SW 1271 (cell line): ENCODE data around the gene DOCK8.

Source experiments
- DNase-seq, 2 experiments: peaks; one replicate each; lab custom pipeline; 2025; lab: John Stamatoyannopoulos, UW

Gene DOCK8

GRCh38 chr9:268616-269015, 54.0 kb downstream of the DOCK8 start:
- DNase-seq: no peak

- DNase-seq: no peak
Observed at GRCh38 chr9:269081-269711, 54.5 kb downstream of the DOCK8 start.

DNA sequence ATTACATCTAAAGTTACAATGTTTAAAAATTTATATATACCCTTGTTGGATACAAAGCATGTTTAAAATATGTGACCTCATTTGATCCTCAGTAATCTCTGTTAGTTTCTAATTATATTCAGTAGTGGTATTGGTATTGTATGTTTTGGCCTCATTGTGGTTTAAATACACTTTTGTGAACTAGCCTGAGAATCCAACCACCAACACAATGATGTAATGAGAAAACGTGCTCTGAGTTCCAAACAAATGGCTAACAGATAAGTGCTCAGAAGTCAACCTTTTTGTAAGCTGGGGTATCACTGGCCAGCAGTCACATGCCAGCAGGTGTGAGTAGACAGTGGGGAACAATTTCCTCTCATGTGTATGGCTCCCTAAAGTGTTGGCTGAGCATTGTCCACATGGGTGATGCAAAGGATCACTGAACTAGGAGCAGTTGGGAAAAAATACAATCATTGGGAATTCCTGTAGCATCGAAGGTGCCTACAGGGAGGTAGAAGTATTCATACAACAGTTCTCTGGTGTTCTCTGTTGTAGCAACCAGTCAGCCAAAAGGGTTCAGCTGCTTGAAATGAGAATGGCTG, 56.1 kb downstream of the DOCK8 start:
- DNase-seq: no peak

- no peak for DNase-seq
Observed at GRCh38 chr9:272251-273213, 57.9 kb downstream of the DOCK8 start.

DNA sequence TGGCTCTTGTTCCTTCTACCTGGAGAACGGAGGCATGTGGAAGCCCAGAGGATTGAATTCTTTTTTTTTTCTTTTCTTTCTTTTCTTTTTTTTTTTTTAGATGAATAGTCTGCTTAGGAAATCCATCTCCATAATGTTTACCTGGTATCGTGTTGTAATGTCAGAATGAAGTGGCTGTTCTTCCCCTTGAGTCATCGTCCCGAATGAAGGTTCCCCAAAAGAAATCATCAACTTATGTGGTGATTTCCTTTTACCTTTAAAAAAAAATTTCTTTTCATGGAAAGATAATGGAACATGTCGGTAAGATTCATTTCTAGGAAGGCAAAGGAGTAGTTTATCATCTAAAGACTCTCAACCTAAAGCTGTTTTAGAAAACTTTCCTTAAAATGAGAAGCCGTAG, 59.7 kb downstream of the DOCK8 start:
- no peak for DNase-seq

- no peak for DNase-seq
Observed at GRCh38 chr9:277601-278295, 63.1 kb downstream of the DOCK8 start.

GRCh38 chr9:278651-279050, 64.0 kb downstream of the DOCK8 start:
- no peak for DNase-seq

GRCh38 chr9:279674-280073, 65.0 kb downstream of the DOCK8 start:
- no peak for DNase-seq

- DNase-seq: no peak
Observed at GRCh38 chr9:281741-282645, 67.3 kb downstream of the DOCK8 start.

GRCh38 chr9:286071-286740, 71.5 kb downstream of the DOCK8 start:
- no peak for DNase-seq

DNA sequence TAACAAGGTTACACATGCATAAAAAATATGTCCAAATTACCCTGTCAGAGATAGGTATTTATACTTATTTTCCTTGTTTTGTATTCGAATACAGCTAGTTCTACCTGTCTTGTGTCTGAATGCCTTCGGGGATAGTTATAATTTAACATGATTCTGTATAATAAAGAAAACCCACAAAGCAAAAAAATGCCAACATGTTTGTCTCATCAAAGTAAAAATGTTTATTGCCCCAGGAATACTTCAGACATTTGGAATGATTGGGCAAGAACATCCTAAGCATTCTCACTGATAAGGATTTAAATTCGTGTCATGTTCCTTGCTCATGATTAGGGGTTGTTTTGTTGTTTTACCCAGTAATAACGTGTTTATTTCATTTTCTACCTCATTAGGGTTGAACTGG, 74.5 kb downstream of the DOCK8 start:
- no peak for DNase-seq

GRCh38 chr9:292915-293314, 78.2 kb downstream of the DOCK8 start:
- no peak for DNase-seq

DNA sequence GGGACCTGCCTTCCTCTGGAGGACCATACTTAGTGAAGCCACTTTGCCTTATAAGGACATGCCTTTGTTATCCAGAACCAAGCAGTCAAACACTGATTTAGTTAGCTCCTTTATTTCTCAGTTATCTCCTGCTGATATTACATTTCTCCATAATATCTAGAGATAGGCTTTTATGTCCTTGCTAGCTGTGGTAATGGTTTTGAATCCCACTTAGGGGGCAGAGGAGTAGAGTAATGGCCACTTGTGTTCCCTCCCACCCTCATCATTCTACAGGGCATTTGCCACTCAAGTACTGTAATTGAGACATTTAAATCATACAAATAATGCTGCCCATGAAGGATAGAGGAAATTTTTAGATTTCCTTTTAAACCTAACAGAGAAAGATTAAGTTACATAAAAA, 80.9 kb downstream of the DOCK8 start:
- DNase-seq: no peak

GRCh38 chr9:296411-296810, 81.7 kb downstream of the DOCK8 start:
- no peak for DNase-seq

GRCh38 chr9:297104-297972, 82.7 kb downstream of the DOCK8 start:
- no peak for DNase-seq

GRCh38 chr9:303502-303901, 88.8 kb downstream of the DOCK8 start:
- no peak for DNase-seq

- no peak for DNase-seq
Observed at GRCh38 chr9:304106-304505, 89.4 kb downstream of the DOCK8 start.

DNA sequence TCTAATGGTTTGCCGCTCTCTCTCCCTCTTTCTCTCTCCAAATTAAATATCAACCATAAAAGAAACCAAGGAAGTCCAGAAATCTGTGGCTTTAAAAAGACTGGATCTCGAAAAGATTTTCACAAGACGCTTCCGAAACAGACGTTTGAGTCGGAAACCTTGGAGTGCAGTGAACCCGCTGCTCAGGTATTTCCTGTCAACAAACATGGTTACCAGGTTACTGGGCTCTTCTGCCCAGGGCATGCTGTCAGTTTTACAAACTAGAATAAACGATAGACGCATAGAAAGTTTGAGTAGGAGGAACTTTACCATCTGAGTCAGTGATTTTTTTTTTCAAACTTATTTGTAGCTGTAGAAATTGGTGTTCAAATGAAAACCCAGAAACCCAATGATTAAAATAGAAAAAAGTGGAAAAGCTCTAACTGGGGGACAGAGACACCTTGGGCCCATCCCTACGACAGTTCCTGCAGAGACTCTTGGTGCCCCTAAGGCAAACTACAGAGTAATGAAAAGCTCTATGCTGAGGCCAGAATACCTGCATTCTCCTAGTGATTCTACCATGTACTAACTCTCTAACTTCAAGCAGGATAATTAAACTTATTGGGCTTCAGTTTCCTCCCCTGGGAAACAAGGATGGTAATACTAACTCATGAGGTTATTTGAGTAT, 90.0 kb downstream of the DOCK8 start:
- DNase-seq: no peak

DNA sequence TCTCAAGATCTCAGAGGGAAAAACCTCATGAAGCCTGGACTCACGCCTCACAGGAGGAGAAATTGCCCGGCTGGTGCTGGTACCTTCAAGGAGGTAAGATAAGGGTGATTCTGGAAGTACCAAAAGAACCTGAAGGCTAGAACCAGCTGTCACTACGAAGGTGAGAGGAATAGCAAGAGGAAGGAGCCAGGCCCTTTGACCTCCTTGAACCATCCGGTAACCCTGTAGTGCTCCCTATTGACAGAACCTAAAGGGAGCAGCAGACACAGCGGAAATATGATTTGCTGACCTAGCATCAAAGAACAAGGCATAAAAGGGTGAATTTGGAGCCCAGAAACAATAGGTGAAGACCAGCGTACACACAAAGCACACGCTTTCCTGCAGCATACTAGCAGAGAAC, 92.2 kb downstream of the DOCK8 start:
- no peak for DNase-seq
